Stomach (tissue), 9 donors: ENCODE data around the gene ILF2. TPM values are rescaled to one million over a fixed set of nuclear protein-coding genes. Genes with fewer than 3 reads are reported as not detected.

Experiments
- DNase-seq, 2 donors: peaks; one replicate each; pipeline versions ENCODE4 v3.0.0 to v3.0.0-alpha.2; 2013 to 2019
- H3K27ac ChIP-seq, 5 donors: fragments of 200-600 bp in 4 of 5; sonication (generic) in 4 of 5; one replicate each; pipeline ENCODE4 v1.5.1; 2013 to 2019; ENCODE audit warnings: mild to moderate bottlenecking in 1 of 5, moderate library complexity in 1 of 5
- H3K27me3 ChIP-seq, 3 donors: fragments of 200-600 bp; sonication (generic); one replicate each; pipeline ENCODE4 v1.5.1; 2017 to 2019; ENCODE audit warnings: mixed run types in 1 of 3
- H3K36me3 ChIP-seq, 4 donors: fragments of 200-600 bp; sonication (generic); 1 replicate in 3 of 4; 2 replicates in 1 of 4; pipeline ENCODE4 v1.5.1; 2016 to 2019
- H3K4me1 ChIP-seq, 4 donors: fragments of 200-600 bp; sonication (generic); one replicate each; pipeline ENCODE4 v1.5.1; 2016 to 2019
- H3K4me3 ChIP-seq, 4 donors: fragments of 200-600 bp; sonication (generic) in 3 of 4; one replicate each; pipeline ENCODE4 v1.5.1; 2016 to 2019; ENCODE audit warnings: mild to moderate bottlenecking in 1 of 4
- H3K9me3 ChIP-seq, 4 donors: fragments of 200-600 bp; sonication (generic); one replicate each; pipeline ENCODE4 v1.5.1; 2016 to 2019
- CTCF ChIP-seq, 7 experiments: fragments of 450-650 bp in 4 of 7; fragments of 200-600 bp in 3 of 7; sonication (generic) in 3 of 7; IDR thresholded peaks; one replicate each; pipeline ENCODE4 v1.5.1; 2016 to 2019; ENCODE audit warnings: antibody characterized with exemption in 7 of 7, control low read depth in 2 of 7, mild to moderate bottlenecking in 1 of 7
- EP300 ChIP-seq: sonication (generic); formaldehyde crosslinking; IDR thresholded peaks from one replicate; pipeline ENCODE4 v1.6.1; 2017; ENCODE audit warnings: antibody characterized with exemption
- POLR2A ChIP-seq, 4 donors: fragments of 450-650 bp; IDR thresholded peaks; one replicate each; pipeline ENCODE4 v1.6.1; 2016; ENCODE audit warnings: antibody characterized with exemption in 4 of 4, control low read depth in 2 of 4, mild to moderate bottlenecking in 1 of 4, moderate library complexity in 1 of 4
- POLR2AphosphoS5 ChIP-seq, 3 donors: sonication (generic); formaldehyde crosslinking; IDR thresholded peaks; one replicate each; pipeline ENCODE4 v1.6.1; 2016; ENCODE audit warnings: antibody characterized with exemption in 3 of 3
- WGBS, 5 donors: extraction: QIAGEN DNeasy Blood & Tissue Kit in 3 of 5; methylation state at CpG; one replicate each; pipeline versions ENCODE4 v1.1.5 to v1.1.7; 2013 to 2018; 5-methylcytosine and 5-hydroxymethylcytosine counted together
- intact Hi-C: fragments of 100-400 bp; cut with DNase I; formaldehyde crosslinking; loops from one replicate; pipeline ENCODE4 v1.15.1; 2023; ENCODE audit warnings: low total_unique reads
- polyA plus RNA-seq, 3 donors: library from polyadenylated mRNA; stranded (reverse); fragments of 200-250 nt; gene quantifications; one replicate each; pipeline ENCODE4 v1.2.3, GENCODE V29; 2013
- total RNA-seq, 5 donors: library from RNA; depleted of rRNA; stranded (reverse); fragments of >200 nt; gene quantifications; one replicate each; pipeline versions ENCODE4 v1.1.0 to v1.2.3, GENCODE V29; 2014 to 2016
- donor health status: healthy with polysubstance abuse.
- donor health status: Bipolar disorder and iron deficiency.
- donor health status: healthy.

The ILF2 gene
- total and polyA plus RNA-seq, 8 donors = 17.1 to 138 (median 72.1) TPM

GRCh38 chr1:153614906-153615305, 55.9 kb downstream of the ILF2 start:
- Histone ChIP-seq H3K4me3 (peak overlapping the region in 1 of 4 donors; percentile 43), H3K4me1 (peaks cover 44 to 76% (median 61%) of the 10 kb centered on the region in 4 donors), H3K36me3 (peaks cover 0 to 20% (median 8%) of the 10 kb centered on the region in 4 donors), H3K9me3 (no peaks in the 10 kb centered on the region), H3K27me3 (no peaks in the 10 kb centered on the region), H3K27ac (peak overlapping the region in 3 of 5 donors; percentile 87 to 89 (median 88))
- intact Hi-C loops = no loop called here
- 84 to 91% (median 90%) methylated on average over 7 of the region's 7 CpGs for WGBS, 5 donors
- no peak for DNase-seq
- TF ChIP-seq POLR2AphosphoS5 (IDR thresholded peaks at IDR 0.05) (no peak), CTCF (IDR thresholded peaks at IDR 0.05) (no peak), POLR2A (IDR thresholded peaks at IDR 0.05) (no peak), EP300 (no peak)

- H3K27ac ChIP-seq = peak overlapping the region; percentile 40 to 90 (median 88)
- H3K27me3 ChIP-seq = no peaks in the 10 kb centered on the region
- TF ChIP-seq POLR2AphosphoS5 (IDR thresholded peaks at IDR 0.05) = no peak
- no peak for TF ChIP-seq EP300
- TF ChIP-seq CTCF (IDR thresholded peaks at IDR 0.05) = no peak
- TF ChIP-seq POLR2A (IDR thresholded peaks at IDR 0.05) = no peak
- peaks cover 0 to 14% (median 7%) of the 10 kb centered on the region in 4 donors for H3K36me3 ChIP-seq
- intact Hi-C loops = no loop called here
- H3K9me3 ChIP-seq = no peaks in the 10 kb centered on the region
- peak overlapping the region in 1 of 4 donors; percentile 43 for H3K4me3 ChIP-seq
- peak in 1 of 2 donors; percentile 12 for DNase-seq
- peaks cover 49 to 81% (median 66%) of the 10 kb centered on the region in 4 donors for H3K4me1 ChIP-seq
- WGBS, 5 donors = 52 to 83% (median 74%) methylated on average over 2 of the region's 2 CpGs
Measured at GRCh38 chr1:153614189-153614900, 56.4 kb downstream of the ILF2 start.

GRCh38 chr1:153613406-153613805, 57.4 kb downstream of the ILF2 start:
- Histone ChIP-seq H3K27ac (peak overlapping the region; percentile 87 to 90 (median 89)), H3K36me3 (peaks cover 0 to 5% (median 0%) of the 10 kb centered on the region in 4 donors), H3K27me3 (no peaks in the 10 kb centered on the region), H3K4me3 (peak overlapping the region; percentile 54 to 76 (median 66)), H3K9me3 (no peaks in the 10 kb centered on the region), H3K4me1 (peaks cover 59 to 91% (median 76%) of the 10 kb centered on the region in 4 donors)
- no peak for TF ChIP-seq POLR2AphosphoS5 (IDR thresholded peaks at IDR 0.05)
- DNase-seq = no peak
- WGBS, 5 donors = 51 to 70% (median 55%) methylated on average over 3 to 5 of the region's 5 CpGs
- intact Hi-C loops = no loop called here

GRCh38 chr1:153612755-153613331, 58.0 kb downstream of the ILF2 start, which contains the start of gene S100A16:
TSS of gene S100A16 (minus strand) at chr1:153613137. CDS start at chr1:153608151, 4,986 bp downstream.
- intact Hi-C loops = no loop called here
- WGBS, 5 donors = 5 to 41% (median 23%) methylated on average over 9 of the region's 9 CpGs
- Histone ChIP-seq H3K4me1 (peaks cover 63 to 94% (median 79%) of the 10 kb centered on the region in 4 donors), H3K36me3 (peaks cover under 1 to 3% (median 2%) of the 10 kb centered on the region in 4 donors), H3K27ac (peak within 1 kb of the TSS; percentile 87 to 90 (median 89)), H3K9me3 (no peaks in the 10 kb centered on the region), H3K27me3 (no peaks in the 10 kb centered on the region), H3K4me3 (peak within 1 kb of the TSS; percentile 54 to 76 (median 66))
- peak in 1 of 4 donors; percentile 83 for TF ChIP-seq POLR2A (IDR thresholded peaks at IDR 0.05)
- TF ChIP-seq EP300 = no peak
- peak in 1 of 7 experiments; percentile 3 for TF ChIP-seq CTCF (IDR thresholded peaks at IDR 0.05)
- peak; percentile 56 to 93 (median 92) for TF ChIP-seq POLR2AphosphoS5 (IDR thresholded peaks at IDR 0.05)
- peak; percentile 89 to 93 for DNase-seq
